SK-N-SH (cell line): ENCODE results near the gene HYCC2. TPM values are rescaled to one million over a fixed set of nuclear protein-coding genes. Genes with fewer than 3 reads are reported as not detected.

Experiments
- CTCF ChIA-PET: fragments of 300-600, 350-600 bp; formaldehyde crosslinking; extraction: SDS; loops from one replicate; lab custom pipeline; 2021; lab: Yijun Ruan, JAX
- POLR2A ChIA-PET: fragments of 350-600 bp; sonication (Branson Sonifier 250); formaldehyde crosslinking; extraction: SDS; loops from one replicate; lab custom pipeline; 2020; ENCODE audit warnings: antibody characterized with exemption, inconsistent platforms; lab: Yijun Ruan, JAX
- DNase-seq: peaks from one replicate; pipeline ENCODE4 v3.0.0; 2012
- H2AFZ ChIP-seq: fragments of 200-600 bp; sonication (generic); 2 replicates; pipeline ENCODE4 v1.8.1; 2016; ENCODE audit warnings: antibody characterized with exemption, mild to moderate bottlenecking, low read depth
- H3F3A ChIP-seq: fragments of 200-600 bp; sonication (generic); replicated peaks from 2 replicates; pipeline ENCODE3; 2016; ENCODE audit warnings: antibody characterized with exemption, mild to moderate bottlenecking; ENCODE audit not compliant: insufficient read depth
- H3K27ac ChIP-seq, 2 experiments: fragments of 200-500 bp in 1 of 2; fragments of 200-600 bp in 1 of 2; sonication (Bioruptor generic) in 1 of 2; sonication (generic), shearing (Covaris generic) in 1 of 2; 2 replicates each; pipeline versions ENCODE4 v1.5.1 to v1.6.1; 2014 to 2016; ENCODE audit warnings: low read depth in 2 of 2, inconsistent platforms in 1 of 2, low read length in 1 of 2, mild to moderate bottlenecking in 1 of 2, mixed read lengths in 1 of 2
- H3K27me3 ChIP-seq: fragments of 200-600 bp; sonication (generic), shearing (Covaris generic); 2 replicates; pipeline ENCODE4 v1.6.1; 2016; ENCODE audit warnings: mixed run types; ENCODE audit not compliant: insufficient read depth
- H3K36me3 ChIP-seq, 2 experiments: fragments of 200-500 bp in 1 of 2; fragments of 200-600 bp in 1 of 2; sonication (Bioruptor generic) in 1 of 2; sonication (generic) in 1 of 2; replicated peaks in 1 of 2; 2 replicates each; pipeline versions ENCODE3 to v1.5.1; 2014 to 2016; ENCODE audit warnings: low read length in 1 of 2, mild to moderate bottlenecking in 1 of 2; ENCODE audit not compliant: insufficient read depth in 2 of 2, control insufficient read depth in 1 of 2
- H3K4me1 ChIP-seq, 2 experiments: fragments of 200-500 bp in 1 of 2; fragments of 200-600 bp in 1 of 2; sonication (Bioruptor generic) in 1 of 2; sonication (generic), shearing (Covaris generic) in 1 of 2; 2 replicates each; pipeline versions ENCODE4 v1.5.1 to v1.6.1; 2014 to 2016; ENCODE audit warnings: low read depth in 1 of 2, low read length in 1 of 2, mixed run types in 1 of 2; ENCODE audit not compliant: insufficient read depth in 2 of 2, control insufficient read depth in 1 of 2
- H3K4me2 ChIP-seq: fragments of 200-600 bp; sonication (generic), shearing (Covaris generic); 2 replicates; pipeline ENCODE4 v1.6.1; 2017; ENCODE audit warnings: mixed run types
- H3K4me3 ChIP-seq, 2 experiments: fragments of 200-500 bp in 1 of 2; fragments of 200-600 bp in 1 of 2; sonication (Bioruptor generic) in 1 of 2; sonication (generic), shearing (Covaris generic) in 1 of 2; 2 replicates each; pipeline versions ENCODE4 v1.5.1 to v1.8.1; 2014 to 2016; ENCODE audit warnings: low read depth in 2 of 2, inconsistent platforms in 1 of 2, low read length in 1 of 2, mild to moderate bottlenecking in 1 of 2, mixed read lengths in 1 of 2, moderate library complexity in 1 of 2
- H3K79me2 ChIP-seq: fragments of 200-600 bp; sonication (generic); 2 replicates; pipeline ENCODE4 v1.8.1; 2017; ENCODE audit warnings: mild to moderate bottlenecking; ENCODE audit not compliant: insufficient read depth
- H3K9ac ChIP-seq: fragments of 200-600 bp; sonication (generic); 2 replicates; pipeline ENCODE4 v1.6.1; 2017; ENCODE audit warnings: mixed run types
- H3K9me2 ChIP-seq: fragments of 200-600 bp; sonication (generic); 2 replicates; pipeline ENCODE4 v1.6.1; 2017; ENCODE audit warnings: mixed run types
- H3K9me3 ChIP-seq: fragments of 200-600 bp; sonication (generic); 2 replicates; pipeline ENCODE4 v1.6.1; 2017; ENCODE audit warnings: mixed run types, mild to moderate bottlenecking, moderate library complexity
- H4K20me1 ChIP-seq: fragments of 200-600 bp; sonication (generic); 2 replicates; pipeline ENCODE4 v1.6.1; 2017; ENCODE audit warnings: mild to moderate bottlenecking, mixed run types; ENCODE audit not compliant: insufficient read depth
- EP300 ChIP-seq, 2 experiments: IDR thresholded peaks; 2 replicates each; pipeline versions ENCODE4 v1.4.0 to v1.6.1; 2012; ENCODE audit warnings: borderline replicate concordance in 1 of 2, low read depth in 1 of 2, low read length in 1 of 2
- FOXJ3 ChIP-seq: sonication (generic); formaldehyde crosslinking; IDR thresholded peaks from 2 replicates; pipeline ENCODE4 v1.5.1; 2020; ENCODE audit warnings: mild to moderate bottlenecking, missing genetic modification reagents
- FOXM1 ChIP-seq: IDR thresholded peaks from 2 replicates; pipeline ENCODE4 v1.4.0; 2012; ENCODE audit warnings: low read depth, mild to moderate bottlenecking
- GATA2 ChIP-seq: sonication (generic); formaldehyde crosslinking; IDR thresholded peaks from 2 replicates; pipeline ENCODE4 v1.5.0; 2020; ENCODE audit warnings: mild to moderate bottlenecking, missing genetic modification reagents
- MXI1 ChIP-seq: IDR thresholded peaks from 2 replicates; pipeline ENCODE4 v1.6.1; 2012; ENCODE audit warnings: mild to moderate bottlenecking, low read depth, low read length, improper control_type of control experiment
- NFIC ChIP-seq: IDR thresholded peaks from 2 replicates; pipeline ENCODE4 v1.4.0; 2012; ENCODE audit warnings: borderline replicate concordance
- NRF1 ChIP-seq: IDR thresholded peaks from 2 replicates; pipeline ENCODE4 v1.6.1; 2012; ENCODE audit warnings: low read depth, mild to moderate bottlenecking, low read length
- POLR2AphosphoS5 ChIP-seq: IDR thresholded peaks from 2 replicates; pipeline ENCODE4 v1.6.1; 2012; ENCODE audit warnings: low read depth, low read length
- RAD21 ChIP-seq: IDR thresholded peaks from 2 replicates; pipeline ENCODE4 v1.6.1; 2012; ENCODE audit warnings: mild to moderate bottlenecking, low read length
- REST ChIP-seq: IDR thresholded peaks from 2 replicates; pipeline ENCODE4 v1.6.1; 2012; ENCODE audit warnings: mild to moderate bottlenecking, low read depth, low read length, moderate library complexity
- RXRA ChIP-seq: IDR thresholded peaks from 2 replicates; pipeline ENCODE4 v1.4.0; 2012; ENCODE audit warnings: low read depth, mild to moderate bottlenecking, borderline replicate concordance
- SIN3A ChIP-seq: IDR thresholded peaks from 2 replicates; pipeline ENCODE4 v1.6.1; 2012; ENCODE audit warnings: low read depth, mild to moderate bottlenecking, low read length, moderate library complexity, borderline replicate concordance
- TAF1 ChIP-seq: IDR thresholded peaks from 2 replicates; pipeline ENCODE4 v1.6.1; 2012; ENCODE audit warnings: low read depth, mild to moderate bottlenecking, low read length, moderate library complexity, borderline replicate concordance
- TCF12 ChIP-seq: IDR thresholded peaks from 2 replicates; pipeline ENCODE4 v1.4.0; 2012
- TEAD4 ChIP-seq: IDR thresholded peaks from 2 replicates; pipeline ENCODE4 v1.4.0; 2012; ENCODE audit warnings: mild to moderate bottlenecking, borderline replicate concordance; ENCODE audit not compliant: insufficient read depth
- WGBS: methylation state at CpG from one replicate; pipeline ENCODE4 v1.1.6; 2017; ENCODE audit warnings: low lambda C conversion rate; 5-methylcytosine and 5-hydroxymethylcytosine counted together
- polyA plus RNA-seq, 3 experiments: library from polyadenylated mRNA; depleted of rRNA; stranded (reverse); fragments of >200 nt; gene quantifications; 2 replicates each; pipeline ENCODE4 v1.2.3, GENCODE V29; 2012
- TF ChIP-seq, protein P1 (sequence below): IDR thresholded peaks from 2 replicates; pipeline ENCODE4 v1.4.0; 2012; ENCODE audit warnings: low read depth, borderline replicate concordance

HYCC2 gene
- polyA plus RNA-seq, 1 of the 3 experiments (the other 2 are of a cell fraction), result 1.2 TPM

DNA sequence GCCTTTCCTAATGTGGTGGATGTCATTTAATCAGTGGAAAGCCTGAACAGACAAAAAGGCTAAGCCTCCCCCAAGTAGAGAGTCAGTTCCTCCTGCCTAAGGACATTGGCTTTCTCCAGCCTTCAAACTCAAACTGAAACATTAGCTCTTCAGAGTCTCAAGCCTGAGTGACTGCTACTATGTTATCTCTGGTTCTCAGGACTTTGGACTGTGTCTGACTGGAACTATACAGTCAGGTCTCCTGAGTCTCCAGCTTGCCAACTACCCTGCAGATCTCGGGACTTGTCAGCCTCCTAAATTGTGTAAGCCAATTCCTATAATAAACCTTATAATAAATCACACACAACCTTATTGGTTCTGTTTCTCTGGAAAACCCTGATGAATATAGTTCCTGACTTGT lies 12.6 kb downstream of the HYCC2 start:
- ChIA-PET POLR2A (no interaction called here), CTCF (interaction anchor here (3.2 kb wide), 1 partner anchor 11 kb away, joined by 20 read pairs; no protein-coding TSS in a partner anchor)
- H3F3A ChIP-seq, result peaks cover 16% of the 10 kb centered on the region
- no peak for DNase-seq
- H3K36me3 ChIP-seq, result peaks cover 0 to 8% of the 10 kb centered on the region in 2 experiments
- H3K4me2 ChIP-seq, result no peak overlapping the region
- H3K27me3 ChIP-seq, result no peaks in the 10 kb centered on the region
- WGBS, result 100% methylated on average over 1 of the region's 1 CpG
- H3K27ac ChIP-seq, result no peak overlapping the region
- peaks cover 8 to 11% of the 10 kb centered on the region in 2 experiments for H3K4me1 ChIP-seq
- no peak overlapping the region for H3K9ac ChIP-seq
- no peaks in the 10 kb centered on the region for H3K9me2 ChIP-seq
- TF ChIP-seq EP300 (IDR thresholded peaks at IDR 0.05; ENCODE audit: borderline replicate concordance in 1 of 2, low read depth in 1 of 2, low read length in 1 of 2), result no peak
- no peak for TF ChIP-seq FOXM1
- TF ChIP-seq, protein P1, sequence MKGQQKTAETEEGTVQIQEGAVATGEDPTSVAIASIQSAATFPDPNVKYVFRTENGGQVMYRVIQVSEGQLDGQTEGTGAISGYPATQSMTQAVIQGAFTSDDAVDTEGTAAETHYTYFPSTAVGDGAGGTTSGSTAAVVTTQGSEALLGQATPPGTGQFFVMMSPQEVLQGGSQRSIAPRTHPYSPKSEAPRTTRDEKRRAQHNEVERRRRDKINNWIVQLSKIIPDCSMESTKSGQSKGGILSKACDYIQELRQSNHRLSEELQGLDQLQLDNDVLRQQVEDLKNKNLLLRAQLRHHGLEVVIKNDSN, result no peak
- TF ChIP-seq POLR2AphosphoS5, result no peak
- TF ChIP-seq, all 33 proteins: peak for 0
- Histone ChIP-seq H3K79me2 (peaks cover 93% of the 10 kb centered on the region), H2AFZ (no peak overlapping the region), H3K4me3 (no peak overlapping the region), H3K9me3 (no peaks in the 10 kb centered on the region), H4K20me1 (no peaks in the 10 kb centered on the region)

DNA sequence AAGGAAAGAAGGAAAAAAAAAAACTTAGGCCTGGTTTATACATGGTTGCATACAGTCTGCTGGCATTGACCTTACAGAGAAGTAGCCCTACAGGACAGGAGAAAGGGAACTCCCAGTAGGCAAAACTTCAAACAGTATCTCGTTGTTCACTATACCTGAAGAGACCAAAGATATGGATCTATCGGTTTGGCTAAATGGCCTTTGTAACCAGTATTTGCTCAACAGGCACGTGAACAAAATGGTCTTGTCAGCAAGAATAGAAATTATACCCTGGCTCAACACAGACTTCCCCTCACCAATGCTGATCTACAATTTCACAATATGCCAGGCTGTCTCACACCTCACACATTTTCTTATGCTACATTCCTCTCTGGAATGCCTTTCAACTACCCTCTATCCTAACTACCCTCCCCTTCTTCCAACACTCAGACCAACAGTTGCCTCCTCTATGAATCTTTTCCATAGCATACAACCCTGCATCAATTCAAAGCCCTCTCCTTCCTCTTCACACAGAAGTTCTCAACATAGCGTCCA lies 13.7 kb downstream of the HYCC2 start:
- H4K20me1 ChIP-seq, result no peaks in the 10 kb centered on the region
- 74% methylated on average over 4 of the region's 4 CpGs for WGBS
- peaks cover 8 to 11% of the 10 kb centered on the region in 2 experiments for H3K4me1 ChIP-seq
- DNase-seq, result no peak
- peaks cover 93% of the 10 kb centered on the region for H3K79me2 ChIP-seq
- no peaks in the 10 kb centered on the region for H3K27me3 ChIP-seq
- H3K9ac ChIP-seq, result 0 out of 2 replicates have a peak overlapping the region, but pooled peaks have one; percentile 10
- ChIA-PET POLR2A (no interaction called here), CTCF (interaction anchor here (1.2 to 3.2 kb wide), 3 partner anchors 12 to 156 kb away, joined by 4 to 20 read pairs (median 5); no protein-coding TSS in a partner anchor)
- no peaks in the 10 kb centered on the region for H3K9me2 ChIP-seq
- H3K27ac ChIP-seq, result peak overlapping the region; percentile 69 to 77
- no peak for TF ChIP-seq POLR2AphosphoS5
- peaks cover 0 to 11% of the 10 kb centered on the region in 2 experiments for H3K36me3 ChIP-seq
- peak overlapping the region; percentile 67; the same call in 1 of the 2 replicates for H3K4me2 ChIP-seq
- H3K9me3 ChIP-seq, result no peaks in the 10 kb centered on the region
- no peak overlapping the region for H2AFZ ChIP-seq
- peaks cover 16% of the 10 kb centered on the region for H3F3A ChIP-seq
- no peak overlapping the region for H3K4me3 ChIP-seq

GRCh38 chr2:201057087-201057521 lies 14.4 kb downstream of the HYCC2 start:
- Histone ChIP-seq H3F3A (peaks cover 16% of the 10 kb centered on the region), H3K4me3 (no peak overlapping the region; a peak in 1 of 4 replicates), H3K27ac (peak overlapping the region; percentile 69 to 77), H3K9ac (0 out of 2 replicates have a peak overlapping the region, but pooled peaks have one; percentile 10), H3K4me1 (peaks cover 8 to 11% of the 10 kb centered on the region in 2 experiments), H3K9me2 (no peaks in the 10 kb centered on the region), H2AFZ (no peak overlapping the region), H3K4me2 (peak overlapping the region; percentile 67; the same call in 1 of the 2 replicates), H4K20me1 (no peaks in the 10 kb centered on the region), H3K36me3 (peaks cover 0 to 11% of the 10 kb centered on the region in 2 experiments), H3K79me2 (peaks cover 93% of the 10 kb centered on the region), H3K9me3 (no peaks in the 10 kb centered on the region), H3K27me3 (no peaks in the 10 kb centered on the region)
- ChIA-PET POLR2A (no interaction called here), CTCF (interaction anchor here (1.2 to 3.2 kb wide), 3 partner anchors 13 to 156 kb away, joined by 4 to 20 read pairs (median 5); no protein-coding TSS in a partner anchor)
- DNase-seq, result peak; percentile 44
- WGBS, result 25% methylated on average over 2 of the region's 2 CpGs
- TF ChIP-seq SIN3A (no peak), TAF1 (no peak), MXI1 (peak; percentile 42), POLR2AphosphoS5 (no peak), NFIC (no peak), GATA2 (CRISPR knock-in tag) (peak; percentile 12; the same call in 1 of the 2 replicates), RAD21 (no peak; the same call in 1 of the 2 replicates), REST (no peak), RXRA (no peak), NRF1 (no peak), FOXJ3 (CRISPR knock-in tag) (no peak), TEAD4 (no peak), FOXM1 (no peak), TCF12 (peak; percentile 55)
